ENCODE measurements around the gene IRGC.

The IRGC gene

GRCh38 chr19:43747557-43748204 is 31.8 kb downstream of the IRGC start:
- Mint-ChIP-seq H3K36me3 (ENCODE audit: low read depth) (peaks cover 74% of the 10 kb centered on the region), H3K4me1 (ENCODE audit: low read depth) (peaks cover 11% of the 10 kb centered on the region), H3K27me3 (ENCODE audit: low read depth) (no peaks in the 10 kb centered on the region), H3K9me3 (no peaks in the 10 kb centered on the region), H3K4me3 (no peak overlapping the region), H3K27ac (peak overlapping the region; percentile 45)
- DNase-seq (ENCODE audit: low spot score): no peak

GRCh38 chr19:43748205-43748594 is 32.3 kb downstream of the IRGC start:
- no peak for DNase-seq (ENCODE audit: low spot score)
- Mint-ChIP-seq H3K9me3 (no peaks in the 10 kb centered on the region), H3K36me3 (ENCODE audit: low read depth) (peaks cover 74% of the 10 kb centered on the region), H3K27me3 (ENCODE audit: low read depth) (no peaks in the 10 kb centered on the region), H3K4me1 (ENCODE audit: low read depth) (peaks cover 15% of the 10 kb centered on the region), H3K27ac (peak overlapping the region; percentile 45), H3K4me3 (no peak overlapping the region)

GRCh38 chr19:43748685-43749084 is 32.8 kb downstream of the IRGC start:
- H3K36me3 Mint-ChIP-seq (ENCODE audit: low read depth): peaks cover 72% of the 10 kb centered on the region
- peaks cover 15% of the 10 kb centered on the region for H3K4me1 Mint-ChIP-seq (ENCODE audit: low read depth)
- H3K9me3 Mint-ChIP-seq: no peaks in the 10 kb centered on the region
- H3K4me3 Mint-ChIP-seq: no peak overlapping the region
- no peaks in the 10 kb centered on the region for H3K27me3 Mint-ChIP-seq (ENCODE audit: low read depth)
- no peak overlapping the region for H3K27ac Mint-ChIP-seq
- no peak for DNase-seq (ENCODE audit: low spot score)

- H3K27me3 Mint-ChIP-seq (ENCODE audit: low read depth): no peaks in the 10 kb centered on the region
These were observed 33.3 kb downstream of the IRGC start for GRCh38 chr19:43749152-43749551.

GRCh38 chr19:43749898-43750297 is 34.0 kb downstream of the IRGC start:
- Mint-ChIP-seq H3K9me3 (no peaks in the 10 kb centered on the region), H3K4me3 (no peak overlapping the region), H3K27me3 (ENCODE audit: low read depth) (peaks cover 4% of the 10 kb centered on the region), H3K36me3 (ENCODE audit: low read depth) (peaks cover 69% of the 10 kb centered on the region), H3K27ac (no peak overlapping the region), H3K4me1 (ENCODE audit: low read depth) (peaks cover 20% of the 10 kb centered on the region)
- no peak for DNase-seq (ENCODE audit: low spot score)

More at GRCh38 chr19:43749152-43749551, 33.3 kb downstream of the IRGC start:
- DNase-seq (ENCODE audit: low spot score): no peak
- peaks cover 18% of the 10 kb centered on the region for H3K4me1 Mint-ChIP-seq (ENCODE audit: low read depth)
- H3K9me3 Mint-ChIP-seq: no peaks in the 10 kb centered on the region
- no peak overlapping the region for H3K4me3 Mint-ChIP-seq
- no peak overlapping the region for H3K27ac Mint-ChIP-seq
- peaks cover 71% of the 10 kb centered on the region for H3K36me3 Mint-ChIP-seq (ENCODE audit: low read depth)

- peak overlapping the region; percentile 47 for H3K27ac Mint-ChIP-seq
- peaks cover 70% of the 10 kb centered on the region for H3K36me3 Mint-ChIP-seq (ENCODE audit: low read depth)
- DNase-seq (ENCODE audit: low spot score): no peak
- peaks cover 4% of the 10 kb centered on the region for H3K27me3 Mint-ChIP-seq (ENCODE audit: low read depth)
- peaks cover 30% of the 10 kb centered on the region for H3K4me1 Mint-ChIP-seq (ENCODE audit: low read depth)
- no peak overlapping the region for H3K4me3 Mint-ChIP-seq
- H3K9me3 Mint-ChIP-seq: no peaks in the 10 kb centered on the region
These were observed 35.8 kb downstream of the IRGC start for GRCh38 chr19:43751466-43752220.

GRCh38 chr19:43752287-43752875 is 36.5 kb downstream of the IRGC start:
- H3K4me1 Mint-ChIP-seq (ENCODE audit: low read depth): peaks cover 34% of the 10 kb centered on the region
- no peak overlapping the region for H3K4me3 Mint-ChIP-seq
- H3K36me3 Mint-ChIP-seq (ENCODE audit: low read depth): peaks cover 67% of the 10 kb centered on the region
- H3K9me3 Mint-ChIP-seq: no peaks in the 10 kb centered on the region
- H3K27ac Mint-ChIP-seq: no peak overlapping the region
- no peak for DNase-seq (ENCODE audit: low spot score)
- peaks cover 4% of the 10 kb centered on the region for H3K27me3 Mint-ChIP-seq (ENCODE audit: low read depth)

GRCh38 chr19:43754253-43754502 is 38.3 kb downstream of the IRGC start:
- Mint-ChIP-seq H3K9me3 (no peaks in the 10 kb centered on the region), H3K4me1 (ENCODE audit: low read depth) (peaks cover 43% of the 10 kb centered on the region), H3K27me3 (ENCODE audit: low read depth) (peaks cover 4% of the 10 kb centered on the region), H3K4me3 (peak overlapping the region; percentile 98), H3K27ac (peak overlapping the region; percentile 100), H3K36me3 (ENCODE audit: low read depth) (peaks cover 56% of the 10 kb centered on the region)
- DNase-seq (ENCODE audit: low spot score): no peak

- peak; percentile 99 for DNase-seq (ENCODE audit: low spot score)
- Mint-ChIP-seq H3K9me3 (no peaks in the 10 kb centered on the region), H3K4me1 (ENCODE audit: low read depth) (peaks cover 47% of the 10 kb centered on the region), H3K4me3 (peak within 1 kb of the TSS; percentile 98), H3K36me3 (ENCODE audit: low read depth) (peaks cover 51% of the 10 kb centered on the region), H3K27ac (peak within 1 kb of the TSS; percentile 100), H3K27me3 (ENCODE audit: low read depth) (peaks cover 4% of the 10 kb centered on the region)
These were observed 38.8 kb downstream of the IRGC start, which contains the start of gene SMG9 for GRCh38 chr19:43754503-43755255. Gene SMG9 (minus strand): TSS chr19:43754962. CDS start chr19:43750741, 4,221 bp downstream.

GRCh38 chr19:43755256-43755801 is 39.5 kb downstream of the IRGC start:
- Mint-ChIP-seq H3K36me3 (ENCODE audit: low read depth) (peaks cover 45% of the 10 kb centered on the region), H3K4me3 (peak overlapping the region; percentile 98), H3K27ac (peak overlapping the region; percentile 100), H3K27me3 (ENCODE audit: low read depth) (peaks cover 4% of the 10 kb centered on the region), H3K9me3 (no peaks in the 10 kb centered on the region), H3K4me1 (ENCODE audit: low read depth) (peaks cover 45% of the 10 kb centered on the region)
- peak; percentile 81 for DNase-seq (ENCODE audit: low spot score)

- DNase-seq (ENCODE audit: low spot score): no peak
- Mint-ChIP-seq H3K27ac (peak overlapping the region; percentile 2), H3K36me3 (ENCODE audit: low read depth) (peaks cover 32% of the 10 kb centered on the region), H3K9me3 (no peaks in the 10 kb centered on the region), H3K27me3 (ENCODE audit: low read depth) (peaks cover 4% of the 10 kb centered on the region), H3K4me3 (no peak overlapping the region), H3K4me1 (ENCODE audit: low read depth) (peaks cover 50% of the 10 kb centered on the region)
These were observed 43.6 kb downstream of the IRGC start for GRCh38 chr19:43759515-43759914.

GRCh38 chr19:43760941-43761340 is 45.1 kb downstream of the IRGC start:
- peaks cover 56% of the 10 kb centered on the region for H3K4me1 Mint-ChIP-seq (ENCODE audit: low read depth)
- H3K36me3 Mint-ChIP-seq (ENCODE audit: low read depth): peaks cover 26% of the 10 kb centered on the region
- no peak overlapping the region for H3K4me3 Mint-ChIP-seq
- H3K9me3 Mint-ChIP-seq: no peaks in the 10 kb centered on the region
- H3K27me3 Mint-ChIP-seq (ENCODE audit: low read depth): no peaks in the 10 kb centered on the region
- DNase-seq (ENCODE audit: low spot score): no peak
- H3K27ac Mint-ChIP-seq: no peak overlapping the region

GRCh38 chr19:43762814-43763213 is 46.9 kb downstream of the IRGC start:
- no peak for DNase-seq (ENCODE audit: low spot score)
- Mint-ChIP-seq H3K4me1 (ENCODE audit: low read depth) (peaks cover 55% of the 10 kb centered on the region), H3K27ac (peak overlapping the region; percentile 83), H3K36me3 (ENCODE audit: low read depth) (peaks cover 30% of the 10 kb centered on the region), H3K4me3 (no peak overlapping the region), H3K9me3 (no peaks in the 10 kb centered on the region), H3K27me3 (ENCODE audit: low read depth) (no peaks in the 10 kb centered on the region)

Measured in T-helper 2 cell treated with Interferon-gamma antibody and Interleukin-4, amounts not matched to agents 5 μg/mL and 100 μg/mL, for 36 hours (primary cell).